Activated T-cell treated with anti-CD3 and anti-CD28 coated beads, Interleukin-2, amount 50 U/mL, for 48 hours (primary cell): ENCODE data around the gene NBAS.
"Not testable (repeated sequence)": the region's sequence is repeated elsewhere in the genome, so short reads cannot be mapped to it uniquely, and the experiment has no call there.

Source experiments
- DNase-seq, 2 experiments: peaks; one replicate each; pipeline ENCODE4 v3.0.0-alpha.2; 2020

NBAS gene

GRCh38 chr2:15354596-15355366, 206.4 kb downstream of the NBAS start:
- no peak for DNase-seq

GRCh38 chr2:15352363-15352762, 208.8 kb downstream of the NBAS start:
- DNase-seq = no peak

DNA sequence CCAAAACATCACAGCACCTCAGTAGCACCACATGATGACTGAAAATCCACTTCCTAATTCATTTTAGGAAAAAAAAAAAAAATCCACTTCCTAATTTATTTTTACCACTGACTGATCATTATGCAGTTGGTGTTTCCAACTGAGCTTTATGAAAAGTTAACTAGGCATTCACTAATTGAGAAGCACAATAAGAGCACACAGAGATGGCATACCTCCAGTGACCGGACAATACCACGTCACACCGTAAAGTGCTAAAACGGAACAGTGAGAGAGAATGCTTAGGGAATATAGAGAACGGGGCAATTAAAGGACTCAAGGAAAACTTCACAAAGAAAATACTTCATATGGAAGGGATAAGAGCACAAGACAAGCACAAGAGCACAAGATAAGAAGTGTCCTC, 212.5 kb downstream of the NBAS start:
- DNase-seq = no peak

DNA sequence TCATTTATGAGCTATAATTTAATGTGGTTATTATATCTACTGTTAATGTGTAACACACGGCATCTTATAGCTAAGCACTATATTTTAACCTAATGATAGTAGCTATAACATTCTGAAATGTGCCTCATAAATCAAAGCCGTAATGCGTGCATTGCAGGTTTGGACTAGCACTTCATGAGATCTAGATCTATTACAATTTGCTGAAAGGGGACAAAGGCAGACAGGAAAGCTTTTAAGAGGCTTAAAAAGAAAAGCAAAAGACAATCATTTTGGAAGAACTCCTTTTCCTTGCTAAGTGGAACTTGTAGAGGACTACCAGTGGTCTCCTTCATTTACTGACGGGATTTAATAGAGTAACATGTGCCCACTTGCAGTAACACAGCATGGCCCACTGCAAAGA, 213.1 kb downstream of the NBAS start:
- no peak for DNase-seq

DNA sequence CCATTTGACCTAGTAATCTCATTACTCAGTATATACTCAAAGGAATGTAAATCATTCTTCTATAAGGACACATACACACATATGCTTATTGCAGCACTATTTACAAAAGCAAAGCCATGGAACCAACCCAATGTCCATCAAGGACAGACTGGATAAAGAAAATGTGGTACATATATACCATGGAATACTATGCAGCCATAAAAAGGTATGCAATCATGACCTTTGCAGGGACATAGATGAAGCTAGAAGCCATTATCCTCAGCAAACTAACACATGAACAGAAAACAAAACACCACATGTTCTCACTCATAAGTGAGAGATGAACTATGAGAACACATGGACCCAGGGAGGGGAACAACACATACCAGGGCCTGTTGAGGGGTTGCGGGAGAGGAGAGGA, 214.5 kb downstream of the NBAS start:
- no peak for DNase-seq

DNA sequence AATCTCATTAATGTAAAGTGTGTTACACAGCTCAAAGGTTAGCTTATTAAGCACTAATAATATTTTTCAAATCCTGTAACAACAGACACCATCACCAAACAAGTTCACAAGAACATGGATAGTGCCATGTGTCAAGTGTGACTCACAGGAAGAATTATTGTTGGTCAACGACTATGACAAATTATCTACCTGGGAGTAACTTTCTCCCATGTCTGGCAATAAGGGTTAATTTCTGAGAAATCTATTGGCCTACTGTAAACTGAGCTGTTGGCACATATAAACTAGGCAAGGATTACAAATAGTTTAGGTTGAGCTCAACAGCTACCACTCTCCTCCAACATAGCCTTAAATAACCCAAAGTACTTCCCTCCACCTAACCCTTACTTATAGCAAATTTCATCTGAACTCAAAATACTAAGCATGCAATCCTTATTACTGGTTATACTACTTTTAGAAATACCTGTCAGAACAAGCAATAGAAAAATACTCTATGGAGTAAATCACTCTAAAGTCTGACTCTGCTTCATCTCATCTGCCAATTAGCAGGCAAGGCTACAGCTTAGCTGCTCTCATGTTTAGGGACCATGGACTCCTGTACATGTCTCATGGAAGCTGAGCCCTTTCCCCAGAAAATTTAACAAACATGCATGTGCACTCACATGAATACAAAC, 223.0 kb downstream of the NBAS start:
- DNase-seq = no peak

GRCh38 chr2:15334644-15335326, 226.3 kb downstream of the NBAS start:
- no peak for DNase-seq

DNA sequence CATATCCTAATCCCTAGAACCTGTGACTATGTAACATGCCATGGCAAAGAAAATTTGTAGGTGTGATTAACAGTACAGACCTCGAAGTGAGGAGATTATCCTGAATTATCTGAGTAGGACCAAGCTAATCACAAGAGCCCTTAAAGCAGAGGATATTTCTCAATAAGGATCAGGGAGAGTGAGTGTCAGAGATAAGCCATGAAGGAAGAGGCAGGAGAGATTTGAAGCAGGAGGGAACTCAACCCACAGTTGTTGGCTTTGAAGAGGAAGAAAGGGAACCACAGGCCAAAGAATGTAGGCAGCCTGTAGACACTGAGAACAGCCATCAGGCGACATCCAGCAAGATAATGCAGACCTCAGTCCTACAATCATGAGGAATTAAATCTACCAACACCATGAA, 229.3 kb downstream of the NBAS start:
- DNase-seq = no peak

- no peak for DNase-seq
Measured at GRCh38 chr2:15325296-15325695, 235.8 kb downstream of the NBAS start.

- DNase-seq = no peak
Measured at GRCh38 chr2:15323227-15323626, 237.9 kb downstream of the NBAS start.

DNA sequence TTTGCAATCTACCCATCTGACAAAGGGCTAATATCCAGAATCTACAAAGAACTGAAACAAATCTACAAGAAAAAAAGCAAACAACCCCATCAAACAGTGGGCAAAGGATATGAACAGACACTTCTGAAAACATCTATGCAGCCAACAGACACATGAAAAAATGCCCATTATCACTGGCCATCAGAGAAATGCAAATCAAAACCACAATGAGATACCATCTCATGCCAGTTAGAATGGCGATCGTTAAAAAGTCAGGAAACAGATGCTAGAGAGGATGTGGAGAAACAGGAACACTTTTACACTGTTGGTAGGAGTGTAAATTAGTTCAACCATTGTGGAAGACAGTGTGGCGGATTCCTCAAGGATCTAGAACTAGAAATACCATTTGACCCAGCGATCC, 239.7 kb downstream of the NBAS start:
- DNase-seq = not testable (repeated sequence)

DNA sequence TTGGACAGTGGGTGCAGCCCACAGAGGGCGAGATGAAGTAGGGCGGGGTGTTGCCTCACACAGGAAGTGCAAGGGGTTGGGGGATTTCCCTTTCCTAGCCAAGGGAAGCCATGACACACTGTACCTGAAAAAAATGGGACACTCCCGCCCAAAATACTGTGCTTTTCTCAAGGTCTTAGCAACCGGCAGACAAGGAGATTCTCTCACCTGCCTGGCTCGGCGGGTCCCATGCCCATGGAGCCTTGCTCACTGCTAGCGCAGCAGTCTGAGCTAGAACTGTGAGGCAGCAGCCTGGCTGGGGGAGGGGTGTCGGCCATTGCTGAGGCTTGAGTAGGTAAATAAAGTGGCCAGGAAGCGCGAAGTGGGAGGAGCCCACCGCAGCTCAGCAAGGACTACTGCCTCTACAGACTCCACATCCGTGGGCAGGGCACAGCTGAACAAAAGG, 244.7 kb downstream of the NBAS start:
- DNase-seq = peak in 1 of 2 experiments; percentile 34

GRCh38 chr2:15315411-15315810, 245.7 kb downstream of the NBAS start:
- no peak for DNase-seq

- DNase-seq = no peak
Measured at GRCh38 chr2:15313657-15314056, 247.5 kb downstream of the NBAS start.

DNA sequence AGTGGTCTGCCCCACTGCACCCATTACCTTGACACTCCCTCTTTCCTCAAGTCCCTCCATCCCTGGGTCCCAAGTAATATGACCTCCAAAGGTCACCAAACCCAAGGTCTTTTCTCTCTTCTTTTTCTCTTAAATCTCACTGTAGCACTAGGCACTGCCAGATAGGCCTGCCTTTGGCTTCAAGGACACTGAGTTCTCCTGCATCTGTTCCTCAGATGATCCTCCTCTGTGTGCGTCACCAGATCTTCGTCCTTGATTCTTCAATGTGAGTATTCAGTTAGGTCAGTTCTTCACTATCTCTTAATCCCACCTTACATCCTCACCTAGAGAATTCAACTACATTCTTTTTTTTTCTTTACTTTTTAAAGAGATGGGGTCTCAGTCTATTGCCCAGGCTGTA, 249.2 kb downstream of the NBAS start:
- no peak for DNase-seq

DNA sequence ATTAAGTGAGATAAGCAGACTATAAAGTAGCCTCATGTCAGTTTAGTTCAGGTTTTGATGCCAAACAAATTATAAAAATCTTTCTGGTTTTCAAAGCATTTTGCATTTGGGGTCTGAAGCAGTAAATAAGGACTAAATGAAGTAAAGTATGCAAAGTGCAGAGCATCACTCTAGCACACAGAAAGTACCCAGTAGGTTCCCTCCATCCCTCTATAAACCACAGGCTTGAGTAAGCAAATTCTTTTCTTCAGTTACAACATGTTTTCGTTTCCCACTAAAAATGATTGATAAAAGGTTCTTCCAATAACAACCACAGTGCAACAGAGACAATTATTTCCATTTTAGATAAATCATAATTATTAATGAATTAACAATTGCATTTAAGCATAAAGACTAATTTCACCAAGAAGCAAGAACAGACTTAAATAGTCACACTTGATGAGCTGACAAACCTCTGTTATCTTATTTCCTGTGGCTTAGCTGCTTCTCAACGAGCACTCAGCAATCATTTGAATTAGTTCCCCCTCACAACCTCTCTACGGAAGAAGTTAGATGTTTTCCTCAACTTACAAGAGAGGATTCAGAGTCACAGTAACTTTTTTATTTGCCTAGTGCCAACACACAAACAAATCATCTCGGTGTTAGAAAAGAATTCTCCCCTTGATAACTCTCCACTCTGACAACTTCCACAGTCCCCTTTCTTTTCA, 249.8 kb downstream of the NBAS start:
- no peak for DNase-seq

DNA sequence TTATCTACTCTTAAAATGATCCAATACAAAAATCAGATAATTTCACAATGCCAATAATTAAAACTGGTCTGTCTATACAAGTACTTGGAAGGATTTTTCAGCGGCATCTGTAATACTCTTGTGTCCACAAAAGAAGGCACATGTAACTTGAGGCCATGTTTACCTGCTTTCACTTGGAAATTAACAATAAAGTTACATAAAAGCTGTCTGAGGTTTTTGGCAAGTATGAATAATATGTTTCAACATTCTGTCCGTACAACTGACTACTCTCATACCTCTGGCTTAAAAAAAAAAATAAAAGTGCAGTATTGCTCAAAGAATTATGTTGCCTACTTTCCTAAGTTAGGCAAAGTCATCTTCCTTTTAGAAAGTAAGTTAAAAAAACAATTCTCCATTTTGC, 253.6 kb downstream of the NBAS start:
- no peak for DNase-seq

- no peak for DNase-seq
Measured at GRCh38 chr2:15306706-15307105, 254.4 kb downstream of the NBAS start.

DNA sequence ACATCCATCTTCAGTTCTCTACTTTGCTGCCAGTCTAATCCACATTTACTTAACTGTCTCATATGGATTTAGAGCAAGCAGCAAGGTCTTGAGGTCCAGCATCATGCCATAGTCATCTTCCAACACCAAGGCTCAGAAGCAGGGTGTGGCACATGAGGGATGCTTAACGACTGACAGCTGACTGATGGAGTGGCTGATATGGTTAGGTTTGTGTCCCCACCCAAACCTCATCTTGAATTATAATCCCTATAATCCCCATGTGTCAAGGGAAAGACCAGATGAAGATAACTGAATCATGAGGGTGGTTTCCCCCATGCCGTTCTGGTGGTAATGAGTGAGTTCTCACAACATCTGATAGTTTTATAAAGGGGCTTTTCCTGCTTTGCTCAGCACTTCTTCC, 257.3 kb downstream of the NBAS start:
- DNase-seq = no peak

GRCh38 chr2:15302154-15302553, 259.0 kb downstream of the NBAS start:
- DNase-seq = no peak

DNA sequence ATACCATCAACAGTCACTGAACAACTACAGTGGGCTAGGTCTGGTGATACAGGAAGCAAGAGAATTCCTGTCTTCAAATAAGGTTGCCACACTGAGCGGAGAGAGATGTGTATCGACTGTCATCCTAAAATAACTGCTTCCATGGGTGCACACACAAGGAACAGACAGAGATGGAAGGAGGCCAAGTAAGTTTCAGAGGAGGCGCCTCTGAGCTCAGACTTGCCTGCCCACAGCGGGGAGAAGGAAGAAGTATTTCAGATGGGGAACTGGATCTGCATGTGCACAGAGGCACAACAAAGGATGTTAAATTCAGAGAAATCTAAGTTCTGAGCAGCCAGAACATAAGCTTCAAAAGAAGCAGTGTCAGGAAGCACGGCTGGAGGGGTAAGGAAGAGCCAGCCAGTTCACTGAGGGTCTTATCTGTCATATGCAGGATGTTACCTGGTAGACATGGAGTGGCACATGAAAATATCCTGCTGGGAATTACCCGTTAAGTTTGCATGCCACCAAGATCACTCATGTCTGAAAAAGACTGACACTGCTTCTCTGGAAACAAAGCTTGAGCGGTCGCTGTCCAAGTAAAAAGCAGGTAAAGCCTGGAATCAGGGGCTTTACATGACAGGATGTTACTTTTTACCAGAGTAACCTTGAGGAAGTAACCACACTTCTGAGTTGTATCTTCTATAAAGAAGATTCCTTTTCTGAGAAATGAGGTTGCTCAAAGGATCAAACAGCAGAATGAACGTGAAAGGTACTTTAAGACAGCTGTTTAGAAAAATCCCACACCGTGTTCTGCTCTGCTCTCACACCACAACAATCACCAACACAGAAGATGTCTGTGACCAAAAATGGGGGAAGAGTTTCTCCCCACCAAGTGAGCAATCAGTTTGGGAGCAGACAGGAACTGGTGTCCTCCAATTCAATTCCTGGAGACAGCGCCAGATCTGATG, 260.2 kb downstream of the NBAS start:
- no peak for DNase-seq

GRCh38 chr2:15299904-15300520, 261.1 kb downstream of the NBAS start:
- DNase-seq = no peak
